ENCODE data around the gene C19orf67.

DNA sequence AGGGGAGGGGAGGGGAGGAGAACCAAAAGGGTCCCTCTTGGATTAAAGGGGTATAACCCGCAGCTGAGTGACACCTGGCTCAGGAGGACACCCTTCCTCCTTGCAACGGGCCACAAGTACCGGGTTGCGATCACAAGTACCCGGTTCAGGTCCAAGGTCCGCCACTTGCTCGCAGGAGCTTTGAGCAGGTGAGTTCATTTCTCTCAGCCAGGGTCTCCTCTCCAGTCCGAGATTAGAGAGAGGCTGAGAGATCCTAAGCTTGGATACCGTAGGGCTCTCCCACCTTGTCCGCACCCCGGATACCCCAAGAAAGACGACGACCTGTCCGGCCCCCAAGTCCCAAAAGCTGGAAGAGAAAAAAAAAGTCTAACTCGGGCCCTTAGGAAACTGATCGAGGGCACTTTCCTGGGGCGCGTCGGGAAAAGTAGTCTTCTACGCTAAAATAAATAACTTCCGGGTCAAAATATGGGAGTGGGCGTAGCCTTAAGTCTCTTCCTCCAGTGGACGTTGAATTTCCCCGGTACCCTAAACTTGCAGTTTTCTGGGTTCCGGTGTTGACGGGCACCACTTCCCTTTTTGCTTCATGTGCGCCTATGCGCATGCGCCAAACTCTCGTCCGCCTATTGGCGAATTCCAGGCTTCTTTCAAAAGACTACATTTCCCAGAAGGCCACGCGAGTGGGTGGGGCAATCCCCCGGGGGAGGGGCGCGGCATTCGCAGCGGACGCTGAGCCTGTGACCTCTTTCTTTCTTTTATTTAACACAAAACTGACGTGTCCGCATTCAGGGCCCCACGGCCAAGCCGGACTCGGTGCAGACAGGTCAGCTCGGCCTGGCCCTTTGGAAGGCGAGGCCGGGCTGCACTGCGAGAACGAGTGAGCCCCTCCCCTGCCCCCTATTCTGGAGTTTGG is 4.4 kb downstream of the C19orf67 start:
- TF ChIP-seq, protein P1, sequence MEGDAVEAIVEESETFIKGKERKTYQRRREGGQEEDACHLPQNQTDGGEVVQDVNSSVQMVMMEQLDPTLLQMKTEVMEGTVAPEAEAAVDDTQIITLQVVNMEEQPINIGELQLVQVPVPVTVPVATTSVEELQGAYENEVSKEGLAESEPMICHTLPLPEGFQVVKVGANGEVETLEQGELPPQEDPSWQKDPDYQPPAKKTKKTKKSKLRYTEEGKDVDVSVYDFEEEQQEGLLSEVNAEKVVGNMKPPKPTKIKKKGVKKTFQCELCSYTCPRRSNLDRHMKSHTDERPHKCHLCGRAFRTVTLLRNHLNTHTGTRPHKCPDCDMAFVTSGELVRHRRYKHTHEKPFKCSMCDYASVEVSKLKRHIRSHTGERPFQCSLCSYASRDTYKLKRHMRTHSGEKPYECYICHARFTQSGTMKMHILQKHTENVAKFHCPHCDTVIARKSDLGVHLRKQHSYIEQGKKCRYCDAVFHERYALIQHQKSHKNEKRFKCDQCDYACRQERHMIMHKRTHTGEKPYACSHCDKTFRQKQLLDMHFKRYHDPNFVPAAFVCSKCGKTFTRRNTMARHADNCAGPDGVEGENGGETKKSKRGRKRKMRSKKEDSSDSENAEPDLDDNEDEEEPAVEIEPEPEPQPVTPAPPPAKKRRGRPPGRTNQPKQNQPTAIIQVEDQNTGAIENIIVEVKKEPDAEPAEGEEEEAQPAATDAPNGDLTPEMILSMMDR (IDR thresholded peaks at IDR 0.05 in 8 of 11, conservative IDR thresholded peaks at IDR 0.05 in 3 of 11), result peak in 3 of 11 experiments; percentile 7 to 44 (median 20)
- peak; percentile 91 to 93 (median 92) for TF ChIP-seq POLR2AphosphoS5 (IDR thresholded peaks at IDR 0.05)

Data from spleen (tissue), 7 donors.